GM23248 (cell line): ENCODE data around the gene COLEC11. TPM values are rescaled to one million over a fixed set of nuclear protein-coding genes. Genes with fewer than 3 reads are reported as not detected.

Experiments
- DNase-seq: peaks from one replicate; pipeline ENCODE4 v3.0.0-alpha.2; 2015
- H2AFZ ChIP-seq: fragments of 200-600 bp; sonication (generic); 2 replicates; pipeline ENCODE4 v1.6.1; 2016; ENCODE audit warnings: antibody characterized with exemption
- H3F3A ChIP-seq: fragments of 200-600 bp; sonication (generic); 2 replicates; pipeline ENCODE4 v1.6.1; 2016; ENCODE audit warnings: mild to moderate bottlenecking, antibody characterized with exemption, mixed run types; ENCODE audit not compliant: insufficient read depth
- H3K27ac ChIP-seq: fragments of 200-600 bp; sonication (generic); 2 replicates; pipeline ENCODE4 v1.5.1; 2016; ENCODE audit warnings: mild to moderate bottlenecking
- H3K27me3 ChIP-seq: fragments of 200-600 bp; sonication (generic); replicated peaks from 2 replicates; pipeline ENCODE4 v1.6.1; 2016; ENCODE audit warnings: mild to moderate bottlenecking; ENCODE audit not compliant: insufficient read depth
- H3K36me3 ChIP-seq: fragments of 200-600 bp; sonication (generic); 2 replicates; pipeline ENCODE4 v1.6.1; 2016; ENCODE audit warnings: low read depth, mild to moderate bottlenecking
- H3K4me1 ChIP-seq: fragments of 200-600 bp; sonication (generic); 2 replicates; pipeline ENCODE4 v1.6.1; 2016; ENCODE audit warnings: mild to moderate bottlenecking; ENCODE audit not compliant: insufficient read depth
- H3K4me2 ChIP-seq: fragments of 200-600 bp; sonication (generic); one replicate; pipeline ENCODE4 v1.6.1; 2016; ENCODE audit warnings: mild to moderate bottlenecking; ENCODE audit not compliant: unreplicated experiment
- H3K4me3 ChIP-seq: fragments of 200-600 bp; sonication (generic); 2 replicates; pipeline ENCODE4 v1.5.1; 2016; ENCODE audit warnings: mild to moderate bottlenecking
- H3K79me2 ChIP-seq: fragments of 200-600 bp; sonication (generic); 2 replicates; pipeline ENCODE4 v1.6.1; 2016; ENCODE audit warnings: mild to moderate bottlenecking; ENCODE audit not compliant: insufficient read depth
- H3K9ac ChIP-seq: fragments of 200-600 bp; sonication (generic); 2 replicates; pipeline ENCODE4 v1.6.1; 2016; ENCODE audit warnings: mild to moderate bottlenecking
- H3K9me2 ChIP-seq: fragments of 200-600 bp; sonication (generic); 2 replicates; pipeline ENCODE4 v1.6.1; 2016; ENCODE audit warnings: mixed run types, mild to moderate bottlenecking, moderate library complexity; ENCODE audit not compliant: insufficient read depth
- H3K9me3 ChIP-seq: fragments of 200-600 bp; sonication (generic); one replicate; pipeline ENCODE4 v1.6.1; 2017; ENCODE audit warnings: low read depth
- H4K20me1 ChIP-seq: fragments of 200-600 bp; sonication (generic); 2 replicates; pipeline ENCODE4 v1.6.0; 2016; ENCODE audit not compliant: insufficient read depth
- EZH2 ChIP-seq: fragments of 200-600 bp; sonication (generic); IDR thresholded peaks from 2 replicates; pipeline ENCODE4 v1.6.1; 2018; ENCODE audit warnings: antibody characterized with exemption, mild to moderate bottlenecking; ENCODE audit not compliant: insufficient read depth, poor library complexity, severe bottlenecking
- EZH2phosphoT487 ChIP-seq: fragments of 200-600 bp; sonication (generic); IDR thresholded peaks from 2 replicates; pipeline ENCODE4 v1.6.1; 2018; ENCODE audit warnings: antibody characterized with exemption, moderate library complexity, mild to moderate bottlenecking, low read depth; ENCODE audit not compliant: insufficient read depth
- whole genome bisulfite sequencing, 2 experiments: methylation state at CpG; one replicate each; pipeline ENCODE4 v1.1.6; 2015 to 2017; ENCODE audit warnings: low lambda C conversion rate in 2 of 2, low coverage in 1 of 2; ENCODE audit errors: missing lambda C conversion rate in 2 of 2; 5-methylcytosine and 5-hydroxymethylcytosine counted together
- in situ Hi-C: fragments of 300-500 bp; cut with MboI; formaldehyde crosslinking; loops from 2 replicates; pipeline ENCODE4 v1.15.0; 2020
- polyA plus RNA-seq: library from polyadenylated mRNA; unstranded; fragments of >200 nt; fragmentation: Nextera tagmentation; extraction: Ambion mirVana; gene quantifications from 2 replicates; pipeline ENCODE4 v1.2.1, GENCODE V29; 2016
- total RNA-seq: library from RNA; depleted of rRNA; stranded (reverse); fragments of >200 nt; shearing (Covaris generic); gene quantifications from 2 replicates; pipeline ENCODE4 v1.2.3, GENCODE V29; 2014

The COLEC11 gene
- total and polyA plus RNA-seq, 2 experiments from 2014 or later: not detected

DNA sequence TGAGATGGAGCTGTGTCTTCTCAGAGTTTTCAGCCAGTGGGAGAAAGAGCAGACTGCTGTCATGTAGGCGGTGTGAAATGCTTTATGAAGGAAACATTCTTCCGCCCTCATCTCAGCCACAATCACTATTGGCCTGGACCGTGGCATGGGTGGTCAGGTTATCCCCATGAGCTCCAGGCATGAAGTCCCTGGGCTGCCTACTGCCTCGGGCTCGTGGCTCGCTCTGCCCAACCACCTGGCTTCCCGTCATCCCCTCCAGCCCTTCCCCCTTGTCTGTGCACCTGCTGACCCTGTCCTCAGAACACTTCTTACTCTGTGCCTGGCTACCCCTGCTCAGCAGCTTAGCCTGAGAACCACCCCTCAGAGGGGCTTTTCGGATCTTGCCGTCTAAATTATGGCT, 15.5 kb downstream of the COLEC11 start:
- Histone ChIP-seq H3K27me3 (peaks cover 5% of the 10 kb centered on the region; the same call in 1 of the 2 replicates), H3F3A (no peaks in the 10 kb centered on the region), H3K36me3 (no peaks in the 10 kb centered on the region), H3K4me1 (no peaks in the 10 kb centered on the region), H3K9me2 (no peaks in the 10 kb centered on the region), H3K79me2 (no peaks in the 10 kb centered on the region), H3K4me2 (no peak overlapping the region), H3K4me3 (no peak overlapping the region), H3K9me3 (no peaks in the 10 kb centered on the region), H2AFZ (no peak overlapping the region), H4K20me1 (no peaks in the 10 kb centered on the region), H3K9ac (no peak overlapping the region), H3K27ac (no peak overlapping the region)
- in situ Hi-C loops: no loop called here
- TF ChIP-seq EZH2: no peak
- TF ChIP-seq EZH2phosphoT487: no peak
- WGBS, 2 experiments: 36 to 40% methylated on average over 9 of the region's 9 CpGs
- DNase-seq: no peak

DNA sequence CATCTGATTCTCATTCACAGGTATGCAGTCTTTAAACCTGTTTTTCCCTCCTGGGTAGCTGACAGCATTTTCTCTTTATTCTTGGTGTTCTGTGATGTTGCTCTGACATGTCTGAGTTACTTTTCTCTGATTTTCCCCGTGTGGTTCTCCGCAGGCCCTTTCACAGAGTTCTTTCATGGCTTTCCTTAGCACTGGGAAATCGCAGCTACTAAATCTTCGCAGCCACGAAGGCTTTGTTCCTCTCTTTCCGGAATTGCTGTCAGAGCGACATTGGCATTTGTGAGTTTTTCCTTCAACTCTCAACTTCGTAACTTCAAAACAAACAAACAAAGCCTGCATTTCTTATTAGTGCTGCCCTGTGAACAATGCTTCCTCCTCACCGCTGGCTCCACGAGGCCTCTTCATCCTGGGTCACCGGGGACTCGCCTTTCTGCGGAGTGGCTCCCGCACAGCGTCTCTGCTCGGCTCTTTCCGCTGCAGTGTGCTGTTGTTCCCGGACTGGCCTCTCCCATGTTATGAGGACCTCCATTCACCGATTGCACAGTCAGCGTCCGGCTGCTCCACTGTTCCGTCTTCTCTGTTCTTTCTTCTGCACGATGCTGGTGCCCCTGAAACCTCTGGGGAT, 16.1 kb downstream of the COLEC11 start:
- no peaks in the 10 kb centered on the region for H3K79me2 ChIP-seq
- no peak overlapping the region for H3K9ac ChIP-seq
- no peaks in the 10 kb centered on the region for H3K4me1 ChIP-seq
- H3K4me3 ChIP-seq: no peak overlapping the region
- TF ChIP-seq EZH2phosphoT487: no peak
- TF ChIP-seq EZH2: no peak
- H3K9me2 ChIP-seq: no peaks in the 10 kb centered on the region
- H3K9me3 ChIP-seq: no peaks in the 10 kb centered on the region
- in situ Hi-C loops: no loop called here
- no peaks in the 10 kb centered on the region for H3F3A ChIP-seq
- WGBS, 2 experiments: 48 to 49% methylated on average over 23 of the region's 23 CpGs
- H3K36me3 ChIP-seq: no peaks in the 10 kb centered on the region
- H2AFZ ChIP-seq: no peak overlapping the region
- no peak overlapping the region for H3K4me2 ChIP-seq
- DNase-seq: no peak
- no peaks in the 10 kb centered on the region for H4K20me1 ChIP-seq
- H3K27ac ChIP-seq: no peak overlapping the region
- H3K27me3 ChIP-seq: peaks cover 5% of the 10 kb centered on the region; the same call in 1 of the 2 replicates

DNA sequence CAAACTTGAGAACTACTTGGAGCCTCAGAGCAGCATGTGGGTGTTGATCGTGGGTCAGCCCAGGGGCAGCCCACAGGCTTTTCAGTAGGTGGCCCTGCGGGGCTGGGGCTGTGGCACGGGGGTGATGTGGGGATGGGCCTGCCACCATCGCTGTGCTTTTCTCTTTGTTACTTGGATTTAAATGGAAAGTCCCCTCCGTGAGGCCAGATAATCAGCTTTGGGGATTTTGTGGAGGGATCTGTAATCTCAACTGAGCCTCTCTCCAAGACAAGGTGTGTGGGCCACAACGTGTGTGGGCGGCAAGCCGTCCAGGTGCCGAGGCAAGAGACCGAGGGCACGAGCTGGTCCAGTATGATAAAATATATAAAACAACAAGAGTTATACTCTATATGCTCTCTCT, 16.7 kb downstream of the COLEC11 start:
- in situ Hi-C loops: no loop called here
- H3K27me3 ChIP-seq: peaks cover 5% of the 10 kb centered on the region; the same call in 1 of the 2 replicates
- no peaks in the 10 kb centered on the region for H3K36me3 ChIP-seq
- H3K27ac ChIP-seq: no peak overlapping the region
- TF ChIP-seq EZH2phosphoT487 (no peak), EZH2 (no peak)
- no peak overlapping the region for H3K9ac ChIP-seq
- no peaks in the 10 kb centered on the region for H3K4me1 ChIP-seq
- H2AFZ ChIP-seq: no peak overlapping the region
- no peaks in the 10 kb centered on the region for H3K9me2 ChIP-seq
- H3F3A ChIP-seq: no peaks in the 10 kb centered on the region
- no peak overlapping the region for H3K4me2 ChIP-seq
- no peaks in the 10 kb centered on the region for H4K20me1 ChIP-seq
- no peaks in the 10 kb centered on the region for H3K79me2 ChIP-seq
- no peak for DNase-seq
- WGBS, 2 experiments: 57 to 61% methylated on average over 11 of the region's 11 CpGs
- H3K4me3 ChIP-seq: no peak overlapping the region
- H3K9me3 ChIP-seq: no peaks in the 10 kb centered on the region

DNA sequence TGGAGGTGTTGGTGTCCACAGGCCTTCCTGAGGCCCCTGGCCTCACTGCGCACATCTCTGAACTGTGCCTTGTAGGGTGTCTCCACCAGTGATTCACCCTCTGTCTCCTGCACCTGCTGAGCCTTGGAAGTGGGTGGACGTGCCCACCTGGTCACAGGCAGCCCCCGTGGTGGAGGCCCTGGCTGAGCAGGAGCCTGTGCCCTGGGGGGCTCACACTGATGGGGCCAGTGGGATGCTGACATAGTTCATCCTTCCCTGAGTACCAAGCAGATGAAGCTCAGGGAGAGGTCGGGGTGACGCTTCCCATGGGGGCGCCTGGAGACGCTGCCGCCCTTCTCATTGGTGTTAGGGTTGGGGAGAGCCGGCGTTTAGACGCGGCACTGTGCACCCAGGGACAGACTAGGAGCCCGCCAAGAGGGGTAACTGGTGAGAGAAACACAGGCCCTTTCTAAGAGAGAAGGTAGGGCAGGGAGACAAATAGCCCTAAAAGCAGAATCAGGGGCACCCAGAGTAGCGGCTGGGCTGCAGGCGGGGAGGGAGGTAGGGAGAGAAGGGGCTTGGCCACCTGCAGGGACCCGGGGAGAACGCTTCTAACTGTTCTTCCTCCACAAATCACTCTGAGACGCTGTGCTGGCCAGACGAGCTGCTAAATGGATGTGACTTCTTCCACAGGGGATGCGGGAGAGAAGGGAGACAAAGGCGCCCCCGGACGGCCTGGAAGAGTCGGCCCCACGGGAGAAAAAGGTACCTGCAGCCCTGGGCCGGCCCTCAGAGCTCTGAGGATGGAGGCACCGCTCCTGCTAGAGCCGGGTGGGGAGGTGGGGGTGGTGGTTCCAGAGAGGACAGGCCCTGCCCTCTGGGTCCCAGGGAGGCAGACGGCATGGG, 18.0 kb downstream of the COLEC11 start:
- Histone ChIP-seq H3F3A (no peaks in the 10 kb centered on the region), H4K20me1 (no peaks in the 10 kb centered on the region), H3K27ac (no peak overlapping the region), H2AFZ (no peak overlapping the region), H3K9me2 (no peaks in the 10 kb centered on the region), H3K9me3 (no peaks in the 10 kb centered on the region), H3K4me3 (no peak overlapping the region), H3K27me3 (0 out of 2 replicates have a peak, but pooled peaks cover 5% of the 10 kb centered on the region), H3K4me2 (no peak overlapping the region), H3K36me3 (no peaks in the 10 kb centered on the region), H3K9ac (no peak overlapping the region), H3K79me2 (no peaks in the 10 kb centered on the region), H3K4me1 (no peaks in the 10 kb centered on the region)
- in situ Hi-C loops: no loop called here
- DNase-seq: no peak
- WGBS, 2 experiments: 60 to 62% methylated on average over 28 to 29 of the region's 29 CpGs
- no peak for TF ChIP-seq EZH2phosphoT487
- no peak for TF ChIP-seq EZH2
